GM18858 (cell line): ENCODE measurements around the gene OR8K3.

Source experiments
- ATAC-seq: cut with Tn5 transposase; IDR thresholded peaks from one replicate; pipeline ENCODE4 v1.9.1; 2021; ENCODE audit not compliant: unreplicated experiment

Gene OR8K3

DNA sequence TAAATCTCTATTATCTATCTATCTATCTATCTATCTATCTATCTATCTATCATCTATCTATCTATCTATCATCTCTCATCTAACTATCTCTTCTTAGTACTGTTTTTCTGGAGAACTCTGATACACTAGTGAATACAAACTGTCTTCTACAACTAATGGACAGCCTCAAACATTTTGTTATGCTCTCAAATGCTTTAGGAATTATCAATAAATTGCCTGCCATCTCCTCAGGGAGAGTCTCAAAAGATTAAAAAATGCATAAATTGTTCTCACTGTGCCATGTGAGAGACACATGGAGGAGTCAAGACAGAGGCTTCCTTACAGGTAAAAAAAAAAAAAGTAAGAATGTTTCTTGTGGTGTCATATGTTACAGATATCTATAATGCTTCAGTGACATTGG lies at the start of gene OR8K3:
TSS of gene OR8K3 (plus strand) at position 301 of the 400 bp plus-strand sequence. CDS start 3,163 bp downstream, outside the sequence.
- ATAC-seq, result no peak

- no peak for ATAC-seq
Observed at GRCh38 chr11:56271092-56271491, 43.9 kb upstream of the OR8K3 start.

DNA sequence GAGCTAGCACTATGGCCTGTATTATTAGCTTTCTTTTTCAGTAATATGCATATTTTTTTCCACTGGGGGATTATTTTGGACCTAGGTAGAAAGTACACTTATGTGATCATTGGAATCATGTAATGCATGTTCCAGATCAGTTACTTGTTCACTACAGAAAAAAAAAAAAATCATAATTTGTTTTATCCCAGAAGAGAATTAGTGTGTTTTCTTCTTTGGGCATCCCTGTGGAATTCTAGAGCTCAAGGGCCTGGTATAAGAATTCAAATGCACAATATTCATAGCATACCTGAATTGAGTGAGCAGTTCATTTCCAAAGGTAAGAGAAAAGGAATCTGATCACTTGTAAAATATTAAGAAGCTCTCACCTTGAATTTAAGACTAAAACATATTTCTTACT lies 41.1 kb upstream of the OR8K3 start, which contains the start of gene OR5T1:
TSS of gene OR5T1 (plus strand) at position 301 of the 400 bp plus-strand sequence. CDS start 1,485 bp downstream, outside the sequence.
- ATAC-seq, result no peak

- no peak for ATAC-seq
Observed at GRCh38 chr11:56292154-56292553, 22.8 kb upstream of the OR8K3 start, which contains the start of gene OR8H1. Gene OR8H1, minus strand, starts transcription at chr11:56292254. Its CDS starts 1,192 bp downstream, at chr11:56291062.

DNA sequence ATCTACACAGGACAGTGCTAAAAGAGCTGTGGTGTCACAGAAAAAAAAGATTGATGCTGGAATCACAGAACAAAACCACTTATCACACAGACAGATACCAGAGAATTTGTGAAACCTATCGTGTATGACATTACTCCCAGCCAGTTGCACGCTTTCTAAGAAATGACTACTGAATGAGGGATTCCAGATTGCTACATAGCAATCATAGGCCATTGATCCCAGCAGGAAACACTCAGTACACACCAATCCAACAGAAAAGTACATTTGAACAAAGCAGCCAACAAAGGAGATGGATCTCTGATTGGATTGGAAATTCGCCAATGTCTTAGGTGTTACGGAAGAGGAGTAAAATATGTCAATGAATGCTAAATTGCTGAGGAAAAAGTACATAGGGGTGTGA lies 18.0 kb upstream of the OR8K3 start:
- no peak for ATAC-seq

- no peak for ATAC-seq
Observed at GRCh38 chr11:56307836-56308235, 7.1 kb upstream of the OR8K3 start.

- no peak for ATAC-seq
Observed at GRCh38 chr11:56331861-56332491, 17.0 kb downstream of the OR8K3 start.

DNA sequence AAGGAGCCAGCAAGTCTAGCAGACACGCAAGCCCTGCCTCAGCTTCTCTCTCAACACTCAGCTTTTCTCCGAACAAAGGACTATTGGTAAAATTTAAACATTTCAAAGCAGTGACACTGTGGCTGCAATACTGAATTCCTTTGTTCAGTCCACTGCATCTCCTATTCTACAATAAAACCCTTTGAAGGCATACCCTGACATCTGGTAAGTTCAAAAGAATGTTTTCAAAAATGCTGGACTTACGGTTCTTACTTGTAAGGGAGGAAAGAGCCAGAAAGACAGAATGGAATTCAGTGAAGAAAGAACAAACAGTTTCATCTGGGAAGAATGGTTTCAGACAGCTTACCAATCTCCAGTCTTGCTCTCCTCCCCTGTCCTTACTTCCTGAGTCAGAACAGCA lies 18.2 kb downstream of the OR8K3 start:
- no peak for ATAC-seq

- ATAC-seq, result no peak
Observed at GRCh38 chr11:56340289-56340688, 25.3 kb downstream of the OR8K3 start.

DNA sequence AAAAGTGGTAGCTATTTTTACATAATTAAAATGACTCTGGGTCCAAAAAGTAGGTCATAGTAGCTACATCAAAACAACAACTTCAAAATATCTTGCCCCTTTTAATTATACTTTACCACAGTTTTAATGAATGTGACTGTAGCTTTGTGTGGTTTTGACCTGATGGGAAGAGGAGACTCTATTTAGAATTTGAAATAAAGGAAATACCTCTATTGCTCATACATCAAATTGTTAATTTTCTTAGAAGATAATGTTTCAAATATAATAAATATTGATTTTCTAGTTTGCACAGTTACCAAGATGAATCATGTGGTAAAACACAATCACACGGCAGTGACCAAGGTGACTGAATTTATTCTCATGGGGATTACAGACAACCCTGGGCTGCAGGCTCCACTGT lies 30.8 kb downstream of the OR8K3 start, which contains the start of gene OR8K1:
TSS of gene OR8K1 (plus strand) at position 301 of the 400 bp plus-strand sequence. CDS start at position 301, 0 bp downstream.
- ATAC-seq, result no peak

DNA sequence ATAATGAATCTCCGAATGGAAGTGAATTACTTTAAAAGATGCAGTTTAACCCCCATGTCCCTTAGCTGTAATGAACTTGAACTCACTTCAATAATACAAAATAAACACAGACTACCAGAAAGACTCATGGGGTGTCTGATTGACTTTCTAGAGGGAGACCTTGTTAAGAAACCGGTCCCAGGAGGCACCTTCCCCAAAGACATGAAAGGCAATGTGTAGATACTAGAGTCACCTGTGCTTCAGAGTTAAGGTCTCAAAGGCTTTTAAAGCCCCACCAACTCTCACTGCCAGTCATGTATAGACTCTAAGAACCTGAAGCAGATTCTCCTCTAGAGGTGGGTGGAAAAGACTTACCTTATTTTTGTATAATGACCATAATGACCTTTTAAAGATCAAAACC lies 39.0 kb downstream of the OR8K3 start, which contains the start of gene OR8J1:
TSS of gene OR8J1 (plus strand) at position 301 of the 400 bp plus-strand sequence. CDS start 5,956 bp downstream, outside the sequence.
- ATAC-seq, result no peak
